Measurements from ENCODE around the gene SIPA1L3.

The SIPA1L3 gene

GRCh38 chr19:38163419-38164290 is 256.6 kb downstream of the SIPA1L3 start:
- no peak for DNase-seq

DNA sequence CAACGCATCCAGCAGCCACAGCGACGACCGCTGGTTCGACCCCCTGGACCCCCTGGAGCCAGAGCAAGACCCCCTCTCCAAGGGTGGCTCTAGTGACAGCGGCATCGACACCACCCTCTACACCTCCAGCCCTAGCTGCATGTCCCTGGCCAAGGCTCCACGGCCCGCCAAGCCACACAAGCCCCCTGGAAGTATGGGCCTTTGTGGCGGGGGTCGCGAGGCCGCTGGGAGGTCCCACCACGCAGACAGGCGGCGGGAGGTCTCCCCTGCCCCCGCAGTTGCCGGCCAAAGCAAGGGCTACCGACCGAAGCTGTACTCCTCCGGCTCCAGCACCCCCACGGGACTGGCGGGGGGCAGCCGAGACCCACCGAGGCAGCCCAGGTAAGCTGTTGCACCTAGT is 257.5 kb downstream of the SIPA1L3 start:
- no peak for DNase-seq

DNA sequence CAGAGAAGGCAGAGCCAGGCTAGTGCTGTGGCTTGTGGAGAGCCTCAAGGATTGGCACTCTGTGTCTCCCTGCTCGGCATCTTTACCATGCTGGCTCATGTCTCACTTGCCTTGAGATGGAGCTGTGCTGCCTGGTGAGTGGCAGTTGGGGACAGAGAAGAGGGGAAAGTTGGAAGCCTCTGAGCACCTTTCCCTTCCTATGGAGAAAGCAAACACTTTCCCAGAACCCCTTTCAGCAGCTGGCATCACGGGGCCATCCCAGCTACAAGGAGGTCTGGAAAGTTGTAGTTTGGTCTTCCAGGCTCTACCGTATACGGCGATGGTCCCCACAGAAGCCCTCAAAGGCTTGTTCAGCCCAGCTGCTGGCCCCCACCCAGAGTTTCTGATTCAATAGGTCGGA is 258.3 kb downstream of the SIPA1L3 start:
- no peak for DNase-seq

- DNase-seq = no peak
These were observed 261.6 kb downstream of the SIPA1L3 start for GRCh38 chr19:38168637-38169036.

GRCh38 chr19:38170334-38170733 is 263.3 kb downstream of the SIPA1L3 start:
- no peak for DNase-seq

GRCh38 chr19:38172001-38172400 is 265.0 kb downstream of the SIPA1L3 start:
- no peak for DNase-seq

GRCh38 chr19:38173291-38174041 is 266.5 kb downstream of the SIPA1L3 start:
- DNase-seq = peak; percentile 94

DNA sequence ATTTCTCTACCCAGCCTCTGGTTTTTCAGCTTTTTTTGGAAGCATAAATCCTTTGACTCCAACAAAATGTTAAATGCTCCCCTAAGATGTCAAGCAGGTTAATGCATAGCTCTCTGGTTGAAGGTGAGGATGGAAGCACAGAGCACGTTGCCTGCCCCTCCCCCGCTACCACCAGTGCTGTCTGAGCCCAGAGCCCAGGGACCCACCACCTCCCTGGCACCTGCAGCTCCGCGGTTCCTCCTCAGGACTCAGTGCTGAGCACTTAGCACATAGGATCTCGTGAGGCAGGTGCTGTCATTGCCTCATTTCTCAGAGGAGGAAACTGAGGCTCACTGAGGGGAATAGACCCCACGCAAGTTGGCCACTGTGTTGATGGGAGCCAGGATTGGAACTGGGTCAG is 268.4 kb downstream of the SIPA1L3 start:
- DNase-seq = no peak

DNA sequence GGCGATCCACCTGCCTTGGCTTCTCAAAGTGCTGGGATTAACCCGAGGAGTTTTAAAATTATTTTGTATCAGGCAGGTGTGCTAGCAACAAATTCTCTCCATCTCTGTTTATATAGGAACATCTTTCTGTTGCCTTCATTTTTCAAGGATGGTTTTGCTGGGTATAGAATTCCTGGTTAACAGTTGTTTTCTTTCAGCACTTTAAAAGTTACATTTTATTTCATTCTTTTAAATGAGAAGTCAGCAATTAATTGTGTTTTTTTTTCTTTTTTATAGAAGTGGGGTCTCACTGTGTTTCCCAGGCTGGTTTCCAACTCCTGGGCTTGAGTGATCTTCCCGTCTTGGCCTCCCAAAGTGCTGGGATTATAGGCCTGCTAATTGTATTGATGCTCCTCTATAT is 273.1 kb downstream of the SIPA1L3 start:
- no peak for DNase-seq

DNA sequence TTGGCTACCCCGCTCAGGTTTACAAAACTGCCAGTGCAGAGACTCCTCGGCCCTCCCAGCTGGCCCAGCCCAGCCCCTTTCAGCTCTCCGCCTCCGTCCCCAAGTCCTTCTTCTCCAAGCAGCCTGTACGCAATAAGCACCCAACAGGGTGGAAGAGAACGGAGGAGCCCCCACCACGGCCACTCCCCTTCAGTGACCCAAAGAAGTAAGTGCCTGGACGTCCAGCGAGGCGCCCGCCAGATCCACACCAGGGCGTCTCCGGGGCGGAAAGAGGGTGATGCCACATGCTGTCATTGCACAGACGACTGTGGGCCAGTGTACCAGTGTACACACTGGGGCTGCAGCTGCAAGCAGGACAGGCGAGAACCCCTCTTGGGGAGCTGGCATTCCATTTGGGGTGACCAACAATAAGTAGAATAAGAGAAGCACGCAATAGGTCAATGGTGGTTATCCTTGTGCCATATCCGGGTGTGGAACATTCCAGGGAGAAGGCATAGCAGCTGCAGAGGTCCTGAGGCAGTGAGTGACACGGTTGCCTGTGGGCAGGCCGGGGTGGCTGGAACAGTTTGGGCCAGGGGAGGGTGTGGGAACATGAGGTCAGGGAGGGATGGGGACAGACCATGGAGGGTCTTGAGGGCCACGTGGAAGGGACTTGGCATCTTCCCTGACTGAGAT is 275.7 kb downstream of the SIPA1L3 start:
- no peak for DNase-seq

DNA sequence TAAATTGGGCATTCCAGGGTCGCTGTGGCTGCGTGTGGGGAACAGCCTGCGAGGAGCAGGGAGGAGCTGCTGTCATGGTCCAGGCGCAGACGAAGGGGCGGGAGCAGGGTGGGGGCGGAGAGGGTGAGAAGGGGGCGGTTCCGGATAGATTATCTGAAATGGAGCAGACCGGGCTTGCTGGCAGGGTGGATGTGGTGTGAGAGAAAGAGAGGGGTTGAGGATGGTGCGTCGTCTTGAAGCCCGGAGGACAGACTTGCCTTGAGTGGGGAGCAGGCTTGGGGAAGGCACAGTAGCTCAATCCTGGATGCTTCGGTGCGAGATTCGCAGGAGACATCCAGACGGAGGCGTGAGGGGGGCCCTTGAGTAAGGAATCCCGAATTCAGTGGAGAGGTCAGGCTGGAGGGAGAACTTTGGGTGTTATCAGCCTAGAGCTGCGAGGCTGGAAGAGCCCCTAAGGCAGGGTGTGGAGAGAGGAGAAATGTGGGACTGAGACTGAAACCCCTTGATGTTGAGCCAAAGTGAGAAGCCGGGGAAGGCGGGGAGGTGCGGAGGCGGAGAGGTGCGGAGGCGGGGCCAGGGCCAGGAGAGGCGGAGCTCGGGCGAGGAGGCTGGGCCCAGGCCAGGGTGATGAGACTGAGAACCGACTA is 276.4 kb downstream of the SIPA1L3 start:
- no peak for DNase-seq

DNA sequence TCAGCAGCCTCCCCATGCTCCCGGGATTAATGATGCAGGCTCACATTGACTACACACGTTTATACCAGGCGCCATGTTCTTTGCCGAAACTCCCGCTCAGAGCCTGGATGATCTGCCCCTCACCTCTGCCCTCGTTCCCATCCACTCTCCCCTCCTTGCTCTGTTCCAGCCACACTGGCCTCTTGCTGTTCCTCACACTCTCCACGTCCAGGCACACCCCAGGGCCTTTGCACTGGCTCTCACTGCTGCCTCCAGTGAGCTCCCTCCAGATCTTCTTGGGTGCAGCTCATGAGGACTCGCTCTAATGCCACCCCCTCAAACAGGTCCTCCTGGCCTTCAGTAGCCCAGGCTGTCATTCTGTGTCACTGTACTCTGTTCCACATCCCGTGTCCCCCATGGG is 277.8 kb downstream of the SIPA1L3 start:
- DNase-seq = no peak

DNA sequence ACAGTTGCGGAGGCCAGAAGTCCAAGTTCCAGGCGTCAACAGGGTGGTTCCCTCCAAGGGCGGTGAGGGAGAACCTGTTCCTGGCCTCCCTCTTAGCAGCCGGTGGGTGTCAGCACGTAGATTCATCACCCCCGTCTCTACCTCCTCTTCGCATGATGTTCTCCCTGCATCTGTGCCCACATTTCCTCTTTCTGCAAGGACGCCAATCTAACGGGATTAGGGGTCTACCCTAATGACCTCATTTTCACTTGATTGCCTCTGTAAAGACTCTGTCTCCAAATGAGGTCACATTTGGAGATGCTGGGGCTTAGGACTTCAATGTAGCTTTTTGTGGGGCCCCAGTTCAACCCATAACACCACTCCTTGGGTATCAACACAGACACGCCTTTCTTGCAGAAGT is 278.6 kb downstream of the SIPA1L3 start:
- DNase-seq = no peak

DNA sequence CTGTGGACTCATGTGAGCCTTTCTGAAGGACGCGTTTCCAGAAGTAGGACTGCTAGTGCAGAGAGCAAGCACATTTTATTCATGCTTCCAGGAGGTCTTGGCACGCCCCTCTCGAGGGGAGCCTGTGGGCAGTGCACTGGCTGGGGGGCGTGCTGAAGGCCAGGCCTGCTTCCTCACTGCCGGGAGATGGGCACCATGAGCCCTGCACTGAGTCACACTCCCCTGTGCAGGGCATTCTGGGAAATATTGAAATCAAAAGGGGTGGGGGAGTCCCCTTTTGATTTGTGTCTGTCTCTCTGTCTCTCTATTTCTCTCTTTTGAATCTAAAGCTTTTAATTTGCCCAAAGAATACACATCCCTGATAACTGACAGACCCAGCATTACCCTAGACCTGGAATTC is 283.1 kb downstream of the SIPA1L3 start:
- DNase-seq = no peak

- no peak for DNase-seq
These were observed 283.8 kb downstream of the SIPA1L3 start for GRCh38 chr19:38190793-38191192.

DNA sequence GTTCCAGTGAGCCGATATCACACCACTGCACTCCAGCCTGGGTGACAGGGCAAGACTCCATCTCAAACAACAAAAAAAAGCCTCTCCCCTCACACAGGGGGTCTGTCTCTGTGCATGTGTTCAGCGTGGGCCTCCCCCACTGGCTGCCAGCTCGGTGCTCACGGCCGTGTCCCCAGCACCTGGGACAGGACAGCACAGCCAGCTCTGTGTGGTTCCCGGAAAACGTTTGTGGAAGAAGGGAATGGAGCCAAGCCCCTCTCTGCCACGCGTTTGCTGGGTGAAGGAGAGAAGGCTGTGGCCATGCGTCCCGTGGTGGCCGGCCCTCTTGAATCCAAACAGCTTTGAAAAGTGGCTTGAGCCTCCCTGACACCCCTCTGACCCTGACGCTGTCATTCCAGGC is 284.7 kb downstream of the SIPA1L3 start:
- no peak for DNase-seq

- peak; percentile 66 for DNase-seq
These were observed 286.4 kb downstream of the SIPA1L3 start for GRCh38 chr19:38193445-38193844.

DNA sequence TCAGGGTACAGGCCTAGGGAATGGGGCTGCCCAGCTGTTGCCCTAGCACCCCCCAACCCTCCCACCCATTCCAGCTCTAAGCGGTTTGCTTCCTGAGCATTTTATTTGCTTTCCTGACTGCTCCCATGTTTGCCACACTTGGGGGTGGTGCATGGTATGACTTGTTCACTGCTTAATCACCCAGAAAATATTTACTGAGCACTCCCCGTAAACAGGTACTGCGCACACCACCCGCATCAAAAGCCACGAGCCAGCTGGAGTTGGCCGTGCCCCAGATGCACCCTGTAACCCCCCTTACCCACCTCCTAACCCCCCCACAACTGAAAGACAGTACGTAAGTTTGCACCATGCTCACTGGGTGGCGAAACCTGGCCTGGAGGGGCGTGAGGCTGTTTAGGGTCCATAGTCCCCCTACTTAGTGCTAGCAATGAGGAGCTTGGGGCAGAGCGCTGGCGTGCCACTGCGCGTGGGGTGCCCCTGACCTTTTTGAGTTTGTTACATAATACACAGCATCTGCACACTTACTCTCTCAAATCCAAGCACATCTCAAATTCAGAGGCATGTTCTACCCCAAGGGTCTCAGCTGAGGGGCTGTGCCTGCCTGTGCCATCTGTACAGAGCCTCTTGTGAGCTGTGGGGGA is 287.2 kb downstream of the SIPA1L3 start:
- peak; percentile 52 for DNase-seq

GRCh38 chr19:38195237-38195636 is 288.2 kb downstream of the SIPA1L3 start:
- DNase-seq = no peak

GRCh38 chr19:38196245-38196837 is 289.3 kb downstream of the SIPA1L3 start:
- DNase-seq = no peak

DNA sequence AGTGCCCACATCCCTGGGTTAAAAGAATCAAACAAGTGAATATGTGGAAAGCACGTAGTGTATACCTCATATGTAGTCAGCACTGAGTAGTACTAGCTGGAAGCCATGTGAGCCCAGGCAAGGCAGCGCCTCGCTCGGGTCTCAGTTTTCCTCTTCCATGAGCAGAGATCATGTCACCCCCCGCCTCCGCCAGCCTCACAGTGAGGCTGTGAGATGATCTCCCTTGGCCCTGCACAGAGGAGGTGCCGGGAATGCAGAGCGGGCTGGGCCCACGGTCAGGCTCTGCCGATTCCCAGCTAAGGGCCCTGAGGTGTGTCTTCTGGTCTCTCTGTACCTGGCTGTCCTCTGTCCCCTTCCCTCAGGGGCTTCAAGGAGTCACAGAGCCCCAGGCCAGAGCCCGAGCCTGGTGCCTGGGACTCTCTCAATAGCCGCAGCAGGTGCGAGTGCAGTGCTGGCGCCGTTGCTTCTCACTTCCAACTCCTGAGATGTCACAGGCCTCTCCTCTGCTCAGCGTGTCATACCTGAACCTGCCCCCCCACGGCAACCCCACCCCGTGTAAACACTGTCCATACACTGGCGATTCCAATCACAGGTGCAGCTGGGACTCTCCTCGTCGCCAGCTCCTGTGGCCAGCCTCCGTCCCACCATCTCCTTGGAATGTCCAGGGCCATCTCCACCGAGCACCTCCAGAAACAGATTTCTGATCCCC is 290.1 kb downstream of the SIPA1L3 start:
- DNase-seq = no peak

All from DMS153 (cell line).